ENCODE measurements around the gene RAD9A.

The RAD9A gene

DNA sequence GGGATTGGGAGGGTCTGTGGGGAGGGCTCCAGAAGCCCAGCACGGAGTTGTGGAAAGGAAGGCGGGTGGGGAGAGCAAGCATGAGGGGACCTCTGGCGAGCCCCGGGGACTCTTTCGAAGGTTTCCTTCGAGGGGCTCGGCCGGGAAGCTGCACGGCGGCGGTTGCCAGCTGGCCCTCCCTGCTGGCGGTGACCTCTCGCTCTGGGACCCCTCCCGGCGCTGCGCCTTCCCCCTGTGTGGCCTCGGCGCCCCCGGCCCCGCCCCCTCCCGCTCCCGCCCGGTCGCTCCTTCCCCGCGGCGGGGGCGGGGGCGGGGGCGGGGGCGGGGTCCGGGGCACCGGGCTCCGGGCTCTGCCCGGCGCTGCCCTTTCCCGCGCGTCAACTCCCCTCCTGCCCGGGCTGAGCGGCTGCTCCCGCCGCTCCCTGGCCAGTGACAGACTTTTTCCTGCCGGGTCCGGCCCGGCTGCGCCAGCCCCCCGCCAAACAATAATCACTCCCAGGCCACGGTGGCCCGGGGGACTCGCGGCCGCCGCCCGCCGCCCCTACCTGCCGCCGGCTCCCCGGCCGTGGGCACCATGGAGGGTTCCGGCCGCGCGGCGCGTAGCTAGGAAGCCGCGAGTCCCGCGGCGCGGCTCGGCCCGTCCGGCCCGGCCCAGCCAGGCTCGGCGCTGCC lies 19.3 kb upstream of the RAD9A start:
- peak overlapping the region; percentile 81 to 99 (median 93) for H3K27ac ChIP-seq
- peak overlapping the region; percentile 65 to 91 (median 76) for H3K4me3 ChIP-seq

DNA sequence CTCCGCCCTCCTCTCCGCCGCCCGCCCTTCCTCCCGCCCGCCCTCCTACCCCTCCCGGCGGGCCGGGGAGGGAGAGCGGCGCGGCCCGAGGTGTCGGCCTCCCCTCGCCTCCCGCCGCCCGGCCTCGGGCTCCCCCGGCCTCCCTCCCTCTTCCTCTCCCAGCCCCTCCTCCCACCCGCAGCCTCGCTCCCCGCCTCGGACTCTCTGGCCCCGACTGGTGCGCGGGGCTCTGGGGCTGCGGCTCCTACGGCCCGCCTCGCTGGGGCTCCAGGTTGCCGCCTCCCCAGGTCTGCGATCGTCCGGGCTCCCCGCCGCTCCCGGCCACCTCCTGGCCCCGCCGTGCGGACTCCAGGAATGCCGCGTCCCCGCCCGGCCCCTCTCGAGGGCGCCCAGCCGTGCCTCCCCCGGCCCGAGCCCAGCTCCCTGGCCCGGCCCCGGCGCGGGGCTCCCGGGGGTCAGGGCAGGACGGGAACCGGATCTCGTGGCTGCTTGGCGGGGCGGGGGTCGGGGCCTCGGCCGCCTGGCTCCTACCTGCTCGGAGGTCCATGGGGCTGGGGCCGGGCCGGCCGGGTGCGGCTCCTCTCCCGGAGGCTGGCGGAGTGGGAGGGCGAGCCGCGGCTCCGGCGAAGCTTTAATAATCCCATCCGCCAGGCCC lies 18.7 kb upstream of the RAD9A start, which contains the start of gene CLCF1:
CLCF1 (minus strand) TSS at position 606 of the 655 bp plus-strand sequence; CDS start at position 547, 59 bp downstream.
- Histone ChIP-seq H3K27ac (peak within 1 kb of the TSS; percentile 81 to 99 (median 93)), H3K4me3 (peak within 1 kb of the TSS; percentile 65 to 91 (median 76))

DNA sequence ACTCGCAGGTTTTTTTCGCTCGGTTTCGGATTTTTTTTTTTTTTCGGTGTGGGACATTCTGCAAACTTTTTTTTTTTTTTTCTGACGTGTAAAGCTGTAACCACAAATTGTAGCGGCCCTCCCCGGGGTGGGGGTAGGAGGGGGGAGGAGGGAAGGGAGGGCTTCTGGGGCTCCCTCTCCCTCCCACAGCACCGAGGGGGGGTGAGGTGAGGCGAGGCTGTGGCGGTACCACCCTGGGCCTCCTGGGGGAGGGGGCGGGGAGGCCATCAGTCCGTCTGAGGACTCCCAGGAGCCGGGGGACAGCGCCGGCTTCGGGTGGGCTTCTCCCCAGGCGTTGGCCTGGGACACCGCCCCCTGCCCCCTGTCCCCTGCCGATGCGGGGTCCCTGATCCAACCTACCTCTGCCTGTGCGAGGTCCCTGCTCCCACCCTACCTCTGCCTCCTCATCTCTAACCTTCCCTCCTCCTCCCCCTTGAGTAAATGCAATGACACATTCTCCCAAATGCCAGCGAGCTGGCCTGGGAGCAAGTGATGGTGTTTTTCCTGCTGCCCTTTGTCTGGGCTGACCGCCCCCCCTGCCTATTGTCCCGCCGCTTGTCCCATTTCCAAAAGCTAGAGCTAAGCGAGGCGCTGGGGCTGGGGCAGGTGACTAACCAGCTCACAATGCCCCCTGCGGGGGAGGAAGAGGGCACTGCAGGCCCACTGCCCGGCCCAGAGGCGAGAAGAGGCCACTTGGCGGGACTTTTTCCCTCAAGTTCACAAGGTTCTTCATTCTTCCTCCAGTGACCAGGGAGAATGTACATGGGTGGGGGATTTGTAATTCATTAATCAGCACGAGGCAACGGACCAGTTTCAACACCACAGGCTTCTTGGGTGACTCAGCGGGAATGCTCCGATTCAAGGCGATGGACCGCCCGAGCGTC lies 17.9 kb upstream of the RAD9A start:
- Histone ChIP-seq H3K4me3 (peak overlapping the region; percentile 65 to 91 (median 76)), H3K27ac (peak overlapping the region in 20 of 21 experiments; percentile 81 to 99 (median 94))

DNA sequence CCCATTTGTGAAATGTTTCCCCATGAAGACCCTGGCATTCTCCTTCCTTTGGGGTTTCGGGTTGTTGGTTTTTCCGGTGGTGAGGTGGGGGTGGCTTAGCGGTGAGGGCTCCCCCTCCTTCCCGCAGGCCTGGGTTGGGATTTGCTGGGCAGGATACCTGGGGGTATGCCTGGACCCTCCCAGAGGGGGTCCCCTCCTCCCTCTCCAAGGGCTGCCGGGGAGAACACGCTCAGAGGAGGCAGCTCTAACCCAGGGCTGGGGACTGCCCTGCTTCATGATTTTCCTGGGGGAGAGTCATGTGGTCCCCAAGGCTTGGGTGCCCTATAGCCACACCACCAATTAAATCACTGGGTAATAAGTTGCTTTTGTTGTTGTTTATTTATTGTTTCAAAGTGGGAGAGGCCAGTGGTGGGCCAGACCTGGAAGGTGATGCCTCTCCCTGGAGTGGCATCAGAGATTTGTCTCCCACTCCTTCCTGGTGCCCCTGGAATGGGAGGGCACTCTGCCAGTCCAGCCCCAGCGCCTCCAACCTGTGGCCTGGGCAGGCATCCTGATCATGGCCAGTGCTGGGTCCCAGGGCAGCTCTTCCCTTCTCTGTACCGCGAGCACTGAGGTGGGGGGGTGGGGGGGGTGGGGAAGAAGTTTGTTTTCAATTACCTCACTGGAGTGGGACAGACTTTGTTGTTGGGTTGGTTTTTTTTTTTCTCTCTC lies 17.1 kb upstream of the RAD9A start:
- Histone ChIP-seq H3K4me3 (peak overlapping the region in 2 of 7 experiments; percentile 79 to 91), H3K27ac (peak overlapping the region in 19 of 21 experiments; percentile 18 to 99 (median 93))

DNA sequence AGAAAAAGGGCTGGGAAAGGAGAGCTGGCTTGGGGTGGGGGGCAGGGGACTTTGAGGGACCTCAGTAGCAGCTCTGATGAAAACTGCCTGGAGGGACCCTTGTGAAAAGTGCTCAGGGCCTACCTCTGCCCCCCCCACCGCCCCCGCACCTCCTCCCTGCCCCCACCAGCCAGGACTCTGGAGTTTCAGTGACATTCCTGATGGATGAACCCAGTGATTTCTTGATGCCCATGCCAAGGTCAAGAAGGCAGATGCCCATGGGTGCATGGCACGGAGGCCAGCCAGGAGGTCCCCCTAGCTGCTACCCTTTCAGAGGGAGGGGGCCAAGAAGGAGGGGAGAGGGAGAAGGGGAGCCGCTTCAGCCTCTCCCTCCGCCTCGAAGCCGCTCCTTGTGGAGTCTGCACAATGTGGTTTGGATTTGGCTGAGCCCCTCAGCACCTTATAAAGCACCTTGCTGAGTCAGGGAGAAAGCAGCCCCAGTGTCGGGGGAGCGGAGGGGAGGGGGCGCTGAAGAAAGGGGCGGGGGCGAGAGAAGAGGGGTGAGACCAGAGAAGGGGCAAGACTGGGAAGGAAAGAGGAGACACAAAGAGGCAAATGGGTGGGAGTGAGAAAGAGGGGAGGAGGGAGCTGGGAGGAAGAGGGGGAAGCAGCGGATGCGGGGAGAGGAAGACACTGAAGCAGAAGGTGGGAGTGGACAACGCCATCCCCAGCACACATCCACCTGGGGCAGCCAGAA lies 16.3 kb upstream of the RAD9A start:
- H3K27ac ChIP-seq = peak overlapping the region in 6 of 21 experiments; percentile 12 to 99 (median 93)
- no peak overlapping the region for H3K4me3 ChIP-seq

DNA sequence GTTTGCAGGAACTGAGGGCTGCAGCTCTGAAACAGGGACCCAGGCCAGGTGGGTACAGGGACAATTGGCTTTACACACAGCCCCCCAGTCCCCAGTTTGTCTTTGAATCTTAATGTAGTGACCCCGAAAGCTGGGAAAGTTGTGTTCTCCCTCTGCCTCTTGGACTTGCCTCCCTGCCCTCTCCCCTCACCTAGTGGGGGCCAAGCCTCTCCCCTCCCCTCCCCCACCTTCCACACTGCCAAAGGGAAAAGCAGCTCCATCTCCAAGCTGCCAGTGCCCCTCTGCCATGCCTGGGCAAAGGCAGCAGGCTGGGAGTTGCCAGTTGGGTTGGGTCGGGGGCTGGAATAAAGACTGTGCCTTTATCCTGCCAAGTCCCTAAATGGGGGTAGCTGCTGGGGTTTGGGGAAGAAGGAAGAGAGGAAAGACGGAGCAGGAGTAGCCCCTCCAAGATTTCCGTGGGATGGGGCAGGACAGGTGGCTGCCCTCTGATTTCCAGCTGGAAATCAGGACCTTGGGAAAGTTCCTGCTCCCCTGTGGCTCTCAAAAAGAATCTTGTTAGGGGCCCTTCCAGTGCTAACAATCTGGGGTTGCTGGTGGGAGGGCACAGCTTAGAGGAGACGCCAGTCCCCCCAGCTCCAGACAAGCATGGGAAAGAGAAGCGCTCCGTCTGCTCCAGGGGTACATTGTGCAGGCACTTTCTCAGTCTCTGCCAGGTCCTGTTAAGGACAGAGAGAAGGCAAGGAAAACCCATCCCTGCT lies 15.5 kb upstream of the RAD9A start:
- H3K27ac ChIP-seq = no peak overlapping the region
- H3K4me3 ChIP-seq = no peak overlapping the region

DNA sequence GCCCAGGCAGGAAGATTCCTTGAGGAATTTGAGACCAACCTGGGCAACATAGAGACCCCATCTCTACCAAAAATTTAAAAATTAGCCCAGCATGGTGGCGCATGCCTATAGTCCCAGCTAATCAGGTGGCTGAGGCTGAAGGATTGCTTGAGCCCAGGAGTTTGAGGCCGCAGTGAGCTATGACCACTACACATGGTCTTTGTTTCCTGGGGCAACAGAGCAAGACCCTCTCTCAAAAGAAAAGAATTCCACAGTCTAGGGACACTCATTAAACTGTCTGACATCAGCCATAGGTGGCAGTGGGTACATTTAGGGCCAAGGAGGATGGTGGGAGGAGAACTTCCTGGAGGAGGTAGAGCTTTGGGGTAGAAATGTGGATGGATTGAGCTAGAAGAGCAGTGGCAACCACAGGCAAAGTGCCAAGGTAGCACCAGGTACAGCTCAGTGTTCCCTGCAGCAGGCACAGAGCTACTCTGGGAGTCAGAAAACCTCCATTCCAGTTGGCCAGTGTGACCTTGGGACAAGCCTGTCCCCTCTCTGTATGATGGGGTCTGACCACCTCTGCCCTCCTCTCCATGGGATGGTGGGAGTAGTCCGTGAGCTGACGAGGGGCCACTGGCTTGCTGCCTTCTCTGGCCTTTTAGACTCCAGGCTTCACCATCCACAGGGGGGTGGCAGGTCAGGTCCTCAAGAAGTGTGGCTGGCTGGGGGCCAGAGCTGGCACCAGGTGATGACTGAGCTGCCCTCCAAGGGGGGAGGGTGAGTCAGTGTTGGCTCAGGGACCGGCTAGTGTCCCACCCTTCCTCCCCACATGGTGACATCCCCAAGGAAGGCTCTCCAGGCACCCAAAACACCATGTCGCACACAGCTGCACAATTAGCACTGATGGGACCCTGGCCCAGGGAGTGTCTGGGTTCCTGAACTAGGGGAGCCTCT lies 14.6 kb upstream of the RAD9A start:
- no peak overlapping the region for H3K27ac ChIP-seq
- no peak overlapping the region for H3K4me3 ChIP-seq

DNA sequence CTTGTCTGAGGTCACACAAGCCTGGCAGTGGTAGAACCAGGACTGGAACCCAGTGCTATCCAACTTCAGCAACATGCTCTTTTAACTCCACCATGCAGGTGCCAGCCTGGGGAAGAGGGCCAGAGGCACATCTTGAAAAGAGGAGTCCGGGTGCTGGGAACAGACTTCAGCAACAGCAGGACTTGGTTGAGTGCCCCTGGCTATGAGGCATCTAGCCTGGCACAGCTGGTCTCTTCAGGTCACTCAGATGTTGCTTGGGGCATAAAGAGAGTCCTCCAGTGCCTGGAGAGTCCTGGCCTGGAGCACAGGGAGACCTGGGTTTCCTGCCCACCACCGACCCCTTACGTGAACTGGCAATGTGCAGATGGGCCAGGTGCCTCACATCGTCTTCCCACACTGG lies 13.2 kb upstream of the RAD9A start:
- Histone ChIP-seq H3K4me3 (no peak overlapping the region), H3K27ac (peak overlapping the region in 4 of 21 experiments; percentile 3 to 65 (median 22))

DNA sequence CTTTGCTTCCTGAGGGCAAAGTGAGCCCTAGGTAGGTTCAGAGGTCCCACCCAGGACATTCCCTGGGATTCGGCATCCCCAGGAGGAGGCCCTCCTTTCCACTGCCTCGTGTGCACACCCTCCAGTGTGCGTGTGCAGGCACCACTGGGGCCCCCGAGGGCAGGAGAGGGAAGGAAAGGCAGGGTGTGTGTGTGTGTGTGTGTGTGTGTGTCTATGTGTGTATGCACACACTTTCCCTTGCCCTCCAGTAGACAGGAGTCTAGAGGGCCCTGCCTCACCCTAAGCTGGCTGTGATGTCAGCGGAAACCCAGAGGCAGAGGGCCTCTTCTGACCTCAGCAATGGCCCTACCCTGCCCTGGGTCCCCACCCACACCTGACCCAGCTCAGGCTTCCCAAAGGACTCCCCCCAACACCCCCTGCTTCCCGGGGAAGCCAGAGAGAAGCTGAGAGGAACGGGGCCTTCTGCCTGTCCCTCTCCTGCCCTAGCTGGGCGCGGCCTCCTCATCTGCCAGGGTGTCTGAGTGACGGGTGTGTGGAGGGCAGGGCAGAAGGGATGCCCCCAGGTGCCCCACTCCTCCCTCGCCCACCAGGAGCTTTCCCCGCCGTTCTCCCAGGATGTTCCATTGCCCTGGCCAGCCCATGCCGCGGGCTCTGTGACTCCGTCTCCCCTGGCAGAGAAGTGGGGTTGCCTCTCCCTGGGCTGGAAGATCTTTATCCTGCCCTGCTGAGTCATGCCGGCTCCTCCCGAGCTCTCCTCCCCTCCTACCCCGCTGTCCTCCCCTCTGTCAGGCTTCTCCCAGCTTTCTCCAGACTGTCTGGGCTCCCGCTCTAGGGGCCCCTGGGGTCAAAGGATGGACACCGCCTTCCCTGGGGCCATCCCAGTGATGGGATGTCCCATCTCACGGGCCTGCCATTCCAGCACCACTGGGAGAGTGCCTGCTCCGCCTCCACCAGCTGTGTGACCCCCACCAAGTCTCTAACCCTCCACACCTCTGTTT lies 12.4 kb upstream of the RAD9A start:
- H3K27ac ChIP-seq = peak overlapping the region in 11 of 21 experiments; percentile 0 to 67 (median 45)
- no peak overlapping the region for H3K4me3 ChIP-seq

DNA sequence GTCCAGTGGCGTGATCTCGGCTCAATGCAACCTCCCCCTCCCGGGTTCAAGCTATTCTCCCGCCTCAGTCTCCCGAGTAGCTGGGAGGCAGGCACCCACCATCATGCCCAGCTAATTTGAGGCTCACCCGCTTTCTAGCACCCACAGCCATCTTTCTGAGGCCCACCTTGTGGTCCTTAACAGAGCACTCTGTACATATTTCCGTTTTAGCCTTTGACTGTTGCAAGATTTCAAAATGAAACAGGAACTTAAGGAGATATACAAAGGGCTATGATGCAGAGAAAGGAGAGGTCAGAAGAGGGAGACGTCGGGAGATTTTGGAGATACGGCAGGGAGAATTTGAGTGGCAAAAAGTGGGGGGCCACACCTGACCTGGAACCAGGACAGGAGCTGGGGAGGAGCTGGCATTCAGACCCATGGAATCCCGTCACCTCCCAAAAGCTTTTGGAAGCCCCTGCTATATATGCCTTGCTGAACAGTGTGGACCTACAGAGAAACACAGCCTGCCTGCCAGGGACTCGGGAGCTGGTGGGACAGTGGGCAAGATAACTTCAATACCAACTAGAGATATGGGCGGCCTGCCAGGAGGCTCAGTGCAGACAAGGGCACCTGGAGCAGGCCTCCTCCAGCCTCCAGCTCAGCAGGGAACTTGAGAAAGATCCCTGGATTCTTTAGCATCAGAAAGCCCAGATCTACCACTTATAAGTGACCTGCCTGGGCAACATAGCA lies 10.4 kb upstream of the RAD9A start:
- H3K27ac ChIP-seq = peak overlapping the region in 7 of 21 experiments; percentile 9 to 66 (median 55)
- no peak overlapping the region for H3K4me3 ChIP-seq

DNA sequence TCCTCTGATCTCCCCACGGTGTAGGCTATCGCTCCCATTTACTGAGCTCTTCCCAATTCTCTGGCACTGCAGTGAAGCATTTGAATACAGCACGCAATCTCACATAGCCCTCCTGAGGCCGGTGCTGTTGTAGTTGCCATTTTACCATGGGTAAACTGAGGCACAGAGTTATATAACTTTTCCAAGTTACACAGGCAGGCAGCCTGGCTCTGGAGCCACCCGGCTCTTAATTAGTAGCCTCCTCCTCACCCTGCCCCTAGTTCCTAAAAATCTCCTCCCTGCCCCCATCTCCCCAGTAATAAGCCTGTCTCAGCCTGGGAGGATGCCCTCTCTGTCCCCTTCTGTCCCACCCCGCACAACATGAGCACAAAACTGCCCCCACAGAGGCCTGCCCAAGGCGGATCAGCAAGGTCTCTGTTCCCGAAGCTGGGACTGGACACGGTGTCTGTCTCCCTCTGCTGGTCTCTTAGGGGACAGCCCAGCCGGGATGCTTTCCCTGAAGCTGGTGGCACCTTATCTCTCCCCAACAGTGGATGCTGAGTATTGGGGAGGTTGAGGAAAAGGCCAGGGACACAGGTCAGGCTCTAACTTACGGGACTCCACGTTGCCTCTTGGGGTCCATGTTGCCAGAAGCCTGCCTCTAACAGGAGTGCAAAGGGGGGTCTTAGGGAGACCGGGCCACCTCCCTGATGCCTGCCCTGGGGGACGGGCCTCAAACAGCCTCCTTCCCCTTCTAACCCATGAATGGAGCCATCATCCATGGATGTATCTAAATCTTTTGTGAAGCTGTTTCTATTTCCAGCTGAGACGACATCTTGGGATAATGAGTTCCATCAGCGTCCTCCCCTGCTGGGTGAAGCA lies 9.3 kb upstream of the RAD9A start:
- no peak overlapping the region for H3K4me3 ChIP-seq
- H3K27ac ChIP-seq = peak overlapping the region in 2 of 21 experiments; percentile 11 to 30

DNA sequence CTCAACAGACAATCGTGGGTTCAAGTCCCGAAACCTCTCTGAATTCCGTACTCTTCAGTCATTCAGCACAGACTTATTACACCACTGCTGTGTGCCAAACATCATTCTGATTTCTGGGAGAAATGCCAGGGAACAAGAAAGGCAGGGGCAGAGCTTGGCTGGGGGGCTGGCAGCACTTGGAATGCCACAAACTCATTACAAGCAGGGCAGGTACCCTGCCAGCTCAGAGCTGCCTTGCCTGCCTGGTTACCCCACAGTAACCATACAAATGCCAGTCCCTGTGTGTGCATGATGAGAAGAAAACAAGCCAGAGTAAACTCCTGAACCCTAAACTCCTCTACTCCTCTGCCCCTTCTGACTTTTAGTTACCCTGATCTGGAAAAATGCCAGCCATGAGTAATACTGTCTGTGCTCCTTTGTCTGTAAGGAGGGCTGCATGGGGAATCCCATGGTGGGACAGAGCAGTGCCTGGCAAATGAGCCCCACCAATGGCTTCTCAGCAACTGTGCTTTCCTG lies 6.9 kb upstream of the RAD9A start:
- H3K4me3 ChIP-seq = no peak overlapping the region

DNA sequence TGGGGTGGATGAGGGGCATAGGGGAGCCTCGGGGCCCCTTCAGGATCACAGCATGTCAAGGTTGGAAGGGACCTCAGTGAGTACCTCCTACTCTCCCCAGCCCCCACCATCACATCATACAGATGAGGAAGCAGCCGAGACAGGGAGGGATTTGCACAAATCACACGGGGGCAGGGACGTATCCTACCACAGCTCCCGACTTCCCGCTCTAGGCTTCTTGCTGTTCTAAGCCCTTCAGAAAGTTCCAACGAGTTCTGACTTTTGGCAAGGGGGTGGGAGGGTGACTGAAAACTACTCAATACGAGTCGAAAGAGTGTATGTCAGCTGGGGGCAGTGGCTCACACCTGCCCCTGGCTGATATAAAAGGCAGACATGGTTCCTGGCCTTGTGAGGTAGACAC lies 4.7 kb upstream of the RAD9A start:
- no peak overlapping the region for H3K4me3 ChIP-seq
- H3K27ac ChIP-seq = peak overlapping the region in 1 of 21 experiments; percentile 16

More for the DNA sequence above, 6.9 kb upstream of the RAD9A start:
- no peak overlapping the region for H3K27ac ChIP-seq

DNA sequence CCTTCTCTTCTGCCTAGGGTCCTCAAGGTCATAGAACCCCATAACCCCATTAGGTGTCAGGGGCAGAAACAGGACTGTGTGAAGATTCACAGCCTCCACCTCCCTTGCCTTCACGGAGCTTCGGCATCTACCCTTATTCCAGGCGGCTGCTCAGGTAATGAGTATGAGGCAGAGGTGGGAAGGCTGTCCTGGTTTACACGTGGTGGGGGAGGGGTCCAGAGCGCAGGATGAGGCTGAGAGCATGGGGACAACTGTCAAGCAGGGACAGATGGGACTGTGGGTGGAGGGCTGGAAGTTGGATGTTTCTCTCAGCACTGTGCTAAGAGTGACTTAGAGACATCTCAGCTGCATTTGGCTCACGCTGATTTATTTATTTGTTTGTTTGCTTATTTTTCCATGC lies 4.3 kb upstream of the RAD9A start:
- Histone ChIP-seq H3K4me3 (no peak overlapping the region), H3K27ac (peak overlapping the region in 1 of 21 experiments; percentile 16)
